HL-60 (cell line): Measurements from ENCODE around the gene ALDH1B1.

Source experiments
- POLR2AphosphoS5 ChIP-seq: IDR thresholded peaks from 2 replicates; pipeline ENCODE4 v1.6.1; 2012; ENCODE audit warnings: low read depth
- TF ChIP-seq, protein P1 (sequence below): IDR thresholded peaks from one replicate; pipeline ENCODE4 v1.5.1; 2011; ENCODE audit warnings: low read length, control low read depth, inconsistent platforms; ENCODE audit not compliant: insufficient read depth

DNA sequence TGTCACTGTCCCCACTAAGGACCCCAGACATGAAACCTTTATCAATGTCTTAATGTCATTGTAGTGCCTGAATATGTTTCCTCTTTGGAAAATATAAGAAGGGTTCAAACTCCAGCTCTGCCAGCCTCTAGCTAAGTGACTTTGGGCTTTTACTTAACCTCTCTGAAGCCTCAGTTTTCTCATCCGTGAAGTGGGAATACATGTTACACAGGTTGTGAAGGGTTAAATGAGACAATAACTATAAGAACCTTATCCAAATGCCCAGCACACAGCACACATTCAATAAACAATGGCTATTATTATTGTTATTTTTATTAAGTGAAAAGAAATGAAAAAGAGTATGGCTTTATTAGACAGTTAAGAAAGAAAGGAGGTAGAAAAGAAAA lies 47.4 kb downstream of the ALDH1B1 start:
- no peak for TF ChIP-seq POLR2AphosphoS5
- TF ChIP-seq, protein P1, sequence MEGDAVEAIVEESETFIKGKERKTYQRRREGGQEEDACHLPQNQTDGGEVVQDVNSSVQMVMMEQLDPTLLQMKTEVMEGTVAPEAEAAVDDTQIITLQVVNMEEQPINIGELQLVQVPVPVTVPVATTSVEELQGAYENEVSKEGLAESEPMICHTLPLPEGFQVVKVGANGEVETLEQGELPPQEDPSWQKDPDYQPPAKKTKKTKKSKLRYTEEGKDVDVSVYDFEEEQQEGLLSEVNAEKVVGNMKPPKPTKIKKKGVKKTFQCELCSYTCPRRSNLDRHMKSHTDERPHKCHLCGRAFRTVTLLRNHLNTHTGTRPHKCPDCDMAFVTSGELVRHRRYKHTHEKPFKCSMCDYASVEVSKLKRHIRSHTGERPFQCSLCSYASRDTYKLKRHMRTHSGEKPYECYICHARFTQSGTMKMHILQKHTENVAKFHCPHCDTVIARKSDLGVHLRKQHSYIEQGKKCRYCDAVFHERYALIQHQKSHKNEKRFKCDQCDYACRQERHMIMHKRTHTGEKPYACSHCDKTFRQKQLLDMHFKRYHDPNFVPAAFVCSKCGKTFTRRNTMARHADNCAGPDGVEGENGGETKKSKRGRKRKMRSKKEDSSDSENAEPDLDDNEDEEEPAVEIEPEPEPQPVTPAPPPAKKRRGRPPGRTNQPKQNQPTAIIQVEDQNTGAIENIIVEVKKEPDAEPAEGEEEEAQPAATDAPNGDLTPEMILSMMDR, result no peak
